Activated CD8-positive, alpha-beta memory T cell treated with anti-CD3 and anti-CD28 coated beads, Interleukin-2, amount 50 U/mL, for 24 hours (primary cell): ENCODE data around the gene HOMER3.
"Not testable (repeated sequence)": the region's sequence is repeated elsewhere in the genome, so short reads cannot be mapped to it uniquely, and the experiment has no call there.

Source experiments
- DNase-seq: peaks from one replicate; pipeline ENCODE4 v3.0.0-alpha.2; 2020; ENCODE audit errors: extremely low read depth

HOMER3 gene

GRCh38 chr19:18902519-18902918 lies 38.5 kb downstream of the HOMER3 start:
- not testable (repeated sequence) for DNase-seq

GRCh38 chr19:18901491-18901890 lies 39.5 kb downstream of the HOMER3 start:
- DNase-seq, result no peak

- DNase-seq, result no peak
Observed at GRCh38 chr19:18900700-18901481, 40.1 kb downstream of the HOMER3 start.

- no peak for DNase-seq
Observed at GRCh38 chr19:18899624-18900560, 41.1 kb downstream of the HOMER3 start.

- no peak for DNase-seq
Observed at GRCh38 chr19:18898607-18899408, 42.2 kb downstream of the HOMER3 start.

- DNase-seq, result no peak
Observed at GRCh38 chr19:18898081-18898606, 42.9 kb downstream of the HOMER3 start.

- no peak for DNase-seq
Observed at GRCh38 chr19:18897094-18898029, 43.7 kb downstream of the HOMER3 start.

- no peak for DNase-seq
Observed at GRCh38 chr19:18896421-18896841, 44.6 kb downstream of the HOMER3 start.

- no peak for DNase-seq
Observed at GRCh38 chr19:18895824-18896341, 45.1 kb downstream of the HOMER3 start, which contains the start of gene CERS1. Gene CERS1 (minus strand): TSS chr19:18896158. CDS start chr19:18896072, 86 bp downstream.

GRCh38 chr19:18895038-18895823 lies 45.8 kb downstream of the HOMER3 start:
- DNase-seq, result no peak

- no peak for DNase-seq
Observed at GRCh38 chr19:18894254-18895037, 46.6 kb downstream of the HOMER3 start.

GRCh38 chr19:18893587-18894253 lies 47.3 kb downstream of the HOMER3 start:
- DNase-seq, result no peak

- no peak for DNase-seq
Observed at GRCh38 chr19:18889949-18890745, 50.9 kb downstream of the HOMER3 start.

- DNase-seq, result no peak
Observed at GRCh38 chr19:18886972-18887371, 54.0 kb downstream of the HOMER3 start.

GRCh38 chr19:18883526-18884304 lies 57.3 kb downstream of the HOMER3 start:
- DNase-seq, result no peak

- no peak for DNase-seq
Observed at GRCh38 chr19:18881491-18881890, 59.5 kb downstream of the HOMER3 start.
